HEK293T (cell line): ENCODE data around the gene RNF34.

Experiments used
- CTCF ChIA-PET: fragments of 350-600 bp; formaldehyde crosslinking; extraction: SDS; loops from one replicate; lab custom pipeline; 2021; ENCODE audit warnings: antibody characterized with exemption, inconsistent platforms; lab: Yijun Ruan, JAX
- POLR2A ChIA-PET: fragments of 350-600 bp; formaldehyde crosslinking; extraction: SDS; loops from one replicate; lab custom pipeline; 2020; ENCODE audit warnings: antibody characterized with exemption, inconsistent platforms; lab: Yijun Ruan, JAX
- DNase-seq: peaks from one replicate; pipeline ENCODE4 v3.0.0; 2012; ENCODE audit warnings: mixed read lengths; ENCODE audit errors: extremely low spot score
- ARNT ChIP-seq: fragments of 450-650 bp; IDR thresholded peaks from 2 replicates; pipeline ENCODE4 v1.6.1; 2017; ENCODE audit warnings: mild to moderate bottlenecking
- BHLHE40 ChIP-seq: fragments of 450-650 bp; IDR thresholded peaks from 2 replicates; pipeline ENCODE4 v1.6.1; 2016; ENCODE audit warnings: mild to moderate bottlenecking, moderate library complexity, borderline replicate concordance
- CTBP1 ChIP-seq: fragments of 450-650 bp; IDR thresholded peaks from 2 replicates; pipeline ENCODE4 v1.6.1; 2016; ENCODE audit warnings: borderline replicate concordance
- ELF4 ChIP-seq: fragments of 450-650 bp; IDR thresholded peaks from 2 replicates; pipeline ENCODE4 v1.6.1; 2017; ENCODE audit warnings: antibody characterized with exemption
- FOXA1 ChIP-seq: fragments of 450-650 bp; IDR thresholded peaks from 2 replicates; pipeline ENCODE4 v1.6.1; 2016; ENCODE audit warnings: mild to moderate bottlenecking
- FOXK2 ChIP-seq: fragments of 450-650 bp; IDR thresholded peaks from 2 replicates; pipeline ENCODE4 v1.6.1; 2016; ENCODE audit warnings: mild to moderate bottlenecking
- FOXM1 ChIP-seq: fragments of 450-650 bp; IDR thresholded peaks from 2 replicates; pipeline ENCODE4 v1.6.1; 2017; ENCODE audit warnings: mild to moderate bottlenecking, borderline replicate concordance
- HDGF ChIP-seq: fragments of 450-650 bp; IDR thresholded peaks from 2 replicates; pipeline ENCODE4 v1.6.1; 2017; ENCODE audit warnings: antibody characterized with exemption, borderline replicate concordance
- L3MBTL2 ChIP-seq: fragments of 450-650 bp; conservative IDR thresholded peaks from 2 replicates; pipeline ENCODE4 v1.6.1; 2016; ENCODE audit warnings: mild to moderate bottlenecking
- LEF1 ChIP-seq: fragments of 450-650 bp; IDR thresholded peaks from 2 replicates; pipeline ENCODE4 v1.6.1; 2017; ENCODE audit warnings: mild to moderate bottlenecking, borderline replicate concordance
- NFRKB ChIP-seq: fragments of 450-650 bp; IDR thresholded peaks from 2 replicates; pipeline ENCODE4 v1.6.1; 2016; ENCODE audit warnings: mild to moderate bottlenecking, moderate library complexity
- SP1 ChIP-seq: fragments of 450-650 bp; IDR thresholded peaks from 2 replicates; pipeline ENCODE4 v1.6.1; 2017
- SUZ12 ChIP-seq: fragments of 450-650 bp; IDR thresholded peaks from 2 replicates; pipeline ENCODE4 v1.6.1; 2016; ENCODE audit warnings: mild to moderate bottlenecking
- TARDBP ChIP-seq: fragments of 450-650 bp; IDR thresholded peaks from 2 replicates; pipeline ENCODE4 v1.6.1; 2016
- ZNF384 ChIP-seq: fragments of 450-650 bp; IDR thresholded peaks from 2 replicates; pipeline ENCODE4 v1.6.1; 2016
- TF ChIP-seq, protein P1 (sequence below): fragments of 450-650 bp; IDR thresholded peaks from 2 replicates; pipeline ENCODE4 v1.6.1; 2016

Gene RNF34

GRCh38 chr12:121413917-121414316 lies 14.0 kb downstream of the RNF34 start:
- ChIA-PET CTCF (no interaction called here), POLR2A (interaction anchor here (0.7 to 2.1 kb wide), 2 partner anchors 13 to 62 kb away, joined by 3 to 6 read pairs; partner anchors contain the start of genes ANAPC5 and RNF34)
- TF ChIP-seq, protein P1, sequence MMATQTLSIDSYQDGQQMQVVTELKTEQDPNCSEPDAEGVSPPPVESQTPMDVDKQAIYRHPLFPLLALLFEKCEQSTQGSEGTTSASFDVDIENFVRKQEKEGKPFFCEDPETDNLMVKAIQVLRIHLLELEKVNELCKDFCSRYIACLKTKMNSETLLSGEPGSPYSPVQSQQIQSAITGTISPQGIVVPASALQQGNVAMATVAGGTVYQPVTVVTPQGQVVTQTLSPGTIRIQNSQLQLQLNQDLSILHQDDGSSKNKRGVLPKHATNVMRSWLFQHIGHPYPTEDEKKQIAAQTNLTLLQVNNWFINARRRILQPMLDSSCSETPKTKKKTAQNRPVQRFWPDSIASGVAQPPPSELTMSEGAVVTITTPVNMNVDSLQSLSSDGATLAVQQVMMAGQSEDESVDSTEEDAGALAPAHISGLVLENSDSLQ = no peak
- TF ChIP-seq NFRKB (no peak), TARDBP (no peak), FOXK2 (no peak), L3MBTL2 (no peak), BHLHE40 (no peak), SUZ12 (no peak), SP1 (no peak), HDGF (no peak), ELF4 (no peak), FOXM1 (no peak), FOXA1 (no peak), ZNF384 (no peak), LEF1 (no peak), ARNT (no peak), CTBP1 (no peak)
- no peak for DNase-seq

DNA sequence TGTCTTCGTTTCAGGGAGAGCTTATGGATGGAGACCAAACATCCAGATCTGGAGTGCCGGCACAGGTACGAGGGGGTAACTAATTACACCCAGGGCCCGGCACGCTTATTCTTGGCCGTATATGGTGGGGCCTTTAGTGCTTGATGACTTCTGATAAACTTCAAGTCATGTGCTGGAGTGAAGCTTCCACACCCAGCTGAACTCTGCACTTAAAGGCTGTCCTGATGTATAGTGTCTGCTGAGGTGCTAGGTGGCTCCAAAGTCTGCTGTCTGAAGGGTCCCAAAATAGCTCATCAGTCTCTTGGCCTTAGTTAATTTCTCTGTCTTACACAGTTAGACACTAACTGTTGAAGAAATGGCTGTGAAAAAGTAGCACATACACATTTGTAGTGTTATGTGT lies 17.9 kb downstream of the RNF34 start:
- POLR2A ChIA-PET = interaction anchor here (1.2 to 1.8 kb wide), 2 partner anchors 18 to 66 kb away, joined by 4 to 7 read pairs; partner anchors contain the start of gene RNF34
- CTCF ChIA-PET = no interaction called here
- no peak for DNase-seq
- no peak for TF ChIP-seq TARDBP
- TF ChIP-seq LEF1 = no peak
- no peak for TF ChIP-seq L3MBTL2
- TF ChIP-seq NFRKB = no peak
- TF ChIP-seq, protein P1 = no peak
- no peak for TF ChIP-seq FOXA1
- no peak for TF ChIP-seq ARNT
- no peak for TF ChIP-seq FOXM1
- TF ChIP-seq SP1 = no peak
- TF ChIP-seq ELF4 = no peak
- TF ChIP-seq BHLHE40 = no peak
- TF ChIP-seq CTBP1 = no peak
- no peak for TF ChIP-seq FOXK2
- TF ChIP-seq ZNF384 = no peak
- TF ChIP-seq SUZ12 = no peak
- TF ChIP-seq HDGF = no peak

GRCh38 chr12:121420109-121420508 lies 20.2 kb downstream of the RNF34 start:
- POLR2A ChIA-PET = no interaction called here
- CTCF ChIA-PET = no interaction called here
- no peak for DNase-seq
- TF ChIP-seq TARDBP (no peak), NFRKB (no peak), CTBP1 (no peak), ARNT (no peak), FOXK2 (no peak), SP1 (no peak), ZNF384 (no peak)
- TF ChIP-seq, protein P1 = no peak

DNA sequence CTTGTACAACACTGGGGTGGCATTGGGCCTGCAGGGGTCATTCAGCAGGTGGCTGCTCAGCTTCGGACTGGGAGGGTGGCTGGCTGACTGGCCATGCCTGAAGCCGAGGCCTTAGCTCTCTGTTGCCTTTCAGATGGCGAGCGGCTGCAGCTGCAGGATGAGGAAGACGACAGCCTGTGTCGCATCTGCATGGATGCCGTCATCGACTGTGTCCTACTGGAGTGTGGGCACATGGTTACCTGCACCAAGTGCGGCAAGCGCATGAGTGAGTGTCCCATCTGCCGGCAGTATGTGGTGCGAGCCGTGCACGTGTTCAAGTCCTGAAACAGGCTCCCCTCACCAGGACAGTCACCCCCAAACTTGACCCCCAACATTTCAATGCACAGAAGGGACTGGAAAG lies 23.3 kb downstream of the RNF34 start:
- ChIA-PET POLR2A (no interaction called here), CTCF (no interaction called here)
- TF ChIP-seq FOXM1 (no peak), ARNT (no peak), CTBP1 (no peak), BHLHE40 (no peak), NFRKB (no peak), SP1 (no peak), ZNF384 (no peak), ELF4 (no peak), FOXK2 (no peak), FOXA1 (no peak)
- TF ChIP-seq, protein P1 = no peak
- no peak for DNase-seq

GRCh38 chr12:121423682-121424623 lies 24.0 kb downstream of the RNF34 start:
- no peak for DNase-seq
- TF ChIP-seq SUZ12 (no peak), BHLHE40 (no peak), FOXA1 (no peak), L3MBTL2 (no peak), FOXK2 (no peak), SP1 (no peak), FOXM1 (no peak), ELF4 (no peak), ZNF384 (no peak)
- CTCF ChIA-PET = interaction anchor here (1.0 kb wide), 1 partner anchor 370 kb away, joined by 3 read pairs; no protein-coding TSS in a partner anchor
- POLR2A ChIA-PET = no interaction called here
